ENCODE measurements around the gene LMO1.

- TF ChIP-seq CTCF (IDR thresholded peaks at IDR 0.05): no peak
- TF ChIP-seq POLR2AphosphoS5 (IDR thresholded peaks at IDR 0.05): no peak
- TF ChIP-seq POLR2A (IDR thresholded peaks at IDR 0.05): no peak
Measured at GRCh38 chr11:8298801-8299786, 35.4 kb upstream of the LMO1 start.
